Activated naive CD4-positive, alpha-beta T cell treated with anti-CD3 and anti-CD28 coated beads, Interleukin-2, amount 50 U/mL, for 16 hours (primary cell): ENCODE results near the gene ASL.
"Not testable (repeated sequence)": the region's sequence is repeated elsewhere in the genome, so short reads cannot be mapped to it uniquely, and the experiment has no call there.

Experiments
- DNase-seq: peaks from one replicate; pipeline ENCODE4 v3.0.0-alpha.2; 2020

ASL gene

DNA sequence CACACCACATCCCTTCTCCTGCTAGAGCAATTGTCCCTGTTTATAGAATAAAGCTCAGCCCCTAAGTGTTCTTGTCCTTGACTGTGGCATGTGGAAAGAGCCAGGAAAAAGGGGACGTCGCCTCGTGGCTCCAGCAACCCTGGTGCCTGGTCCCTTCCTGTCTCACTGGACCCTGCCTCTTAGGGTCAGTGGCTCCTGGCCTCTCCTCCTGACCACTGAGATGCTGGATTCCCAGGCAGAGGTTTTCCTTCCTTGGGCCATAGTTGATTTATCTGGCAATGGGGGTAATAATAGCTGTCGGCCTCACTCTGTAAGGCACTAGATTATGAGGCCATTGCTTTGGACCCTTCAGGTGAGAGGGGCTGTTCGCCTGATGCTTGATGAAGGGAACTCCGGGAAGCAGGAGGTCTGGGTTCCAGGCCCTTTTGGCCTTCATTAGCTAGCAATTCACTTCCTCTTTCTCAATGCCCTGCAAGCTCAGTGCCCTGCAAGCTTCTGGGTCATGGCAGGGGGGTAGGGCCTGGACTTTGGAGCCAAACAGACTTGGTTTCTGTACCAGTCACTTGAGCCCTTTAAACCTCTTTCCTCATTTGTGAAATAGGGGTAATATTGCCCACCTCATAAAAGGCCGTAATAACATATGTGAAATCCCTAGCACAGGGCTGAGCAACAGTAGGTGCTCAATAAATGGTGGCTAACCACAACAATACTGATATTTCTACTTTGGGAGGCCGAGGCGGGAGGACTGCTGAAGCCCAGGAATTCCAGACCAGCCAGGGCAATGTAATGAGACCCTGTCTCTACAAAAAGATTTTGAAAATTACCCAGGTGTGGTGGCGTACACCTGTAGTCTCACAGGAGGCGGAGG lies 1.1 kb downstream of the ASL start:
- DNase-seq, result no peak

- DNase-seq, result no peak
Measured at GRCh38 chr7:66078067-66078466, 2.4 kb downstream of the ASL start.

DNA sequence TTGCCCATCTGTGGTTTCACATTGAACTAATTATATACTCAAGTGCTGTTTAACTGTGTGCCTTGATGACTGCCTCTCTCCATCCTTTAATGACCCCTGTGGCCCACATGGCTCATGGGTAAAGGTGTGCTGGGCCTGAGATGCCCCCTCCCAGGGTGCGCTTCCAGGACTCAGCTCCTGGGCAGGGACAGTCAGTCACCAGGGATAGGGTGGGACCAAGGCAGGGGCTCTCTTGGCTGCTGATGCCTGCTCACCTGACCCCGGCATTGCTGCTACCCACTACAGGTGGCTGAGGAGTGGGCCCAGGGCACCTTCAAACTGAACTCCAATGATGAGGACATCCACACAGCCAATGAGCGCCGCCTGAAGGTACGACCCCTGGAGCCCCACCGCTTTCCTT lies 6.5 kb downstream of the ASL start:
- no peak for DNase-seq

GRCh38 chr7:66082886-66083415 lies 7.3 kb downstream of the ASL start:
- DNase-seq, result no peak

DNA sequence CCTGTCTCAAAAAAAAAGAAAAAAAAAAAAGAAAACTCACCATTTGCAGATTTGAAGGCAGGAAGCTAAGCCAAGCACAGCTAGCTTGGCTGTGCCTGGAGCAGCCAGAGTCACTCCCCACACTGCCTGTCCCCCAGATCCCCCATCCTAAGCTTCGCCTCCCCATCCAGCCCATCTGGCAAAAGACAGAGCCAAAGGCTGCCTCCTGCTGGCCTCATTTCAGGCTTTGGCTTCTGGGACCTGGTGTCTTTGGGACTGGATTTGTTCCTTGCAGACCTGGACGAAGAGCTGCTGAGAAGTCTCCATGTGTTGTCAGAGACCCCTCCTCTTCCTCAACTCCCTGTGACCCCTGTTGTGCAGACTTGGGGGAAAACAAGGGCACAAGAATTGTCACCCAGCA lies 8.1 kb downstream of the ASL start:
- no peak for DNase-seq

GRCh38 chr7:66088861-66089838 lies 13.5 kb downstream of the ASL start:
- no peak for DNase-seq

DNA sequence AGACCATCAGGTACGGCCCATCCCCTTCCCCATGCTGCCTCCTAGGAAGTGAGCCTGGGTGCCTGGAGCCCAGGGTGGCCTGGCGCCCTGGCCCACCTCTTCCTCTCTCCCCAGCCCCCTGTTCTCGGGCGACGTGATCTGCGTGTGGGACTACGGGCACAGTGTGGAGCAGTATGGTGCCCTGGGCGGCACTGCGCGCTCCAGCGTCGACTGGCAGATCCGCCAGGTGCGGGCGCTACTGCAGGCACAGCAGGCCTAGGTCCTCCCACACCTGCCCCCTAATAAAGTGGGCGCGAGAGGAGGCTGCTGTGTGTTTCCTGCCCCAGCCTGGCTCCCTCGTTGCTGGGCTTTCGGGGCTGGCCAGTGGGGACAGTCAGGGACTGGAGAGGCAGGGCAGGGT lies 17.0 kb downstream of the ASL start:
- DNase-seq, result no peak

DNA sequence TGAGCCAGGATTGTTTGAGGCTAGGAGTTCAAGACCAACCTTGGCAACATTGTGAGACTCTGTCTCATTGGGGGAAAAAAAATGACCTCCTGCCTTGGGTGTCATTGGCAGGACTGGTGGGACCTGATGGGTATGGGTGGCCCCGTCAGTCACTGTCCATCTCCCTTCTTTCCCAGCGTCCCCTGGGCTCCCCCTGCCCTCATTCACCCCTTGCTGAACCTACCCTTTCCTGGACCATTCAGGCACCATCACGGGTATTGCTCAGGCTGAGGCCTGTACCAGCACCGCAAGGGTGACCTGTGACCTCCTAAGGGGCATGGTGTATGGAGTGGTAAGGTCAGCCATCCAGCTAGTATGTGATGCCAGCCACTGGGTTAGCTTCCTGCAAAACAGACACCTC lies 19.4 kb downstream of the ASL start:
- DNase-seq, result no peak

GRCh38 chr7:66099232-66099550 lies 23.6 kb downstream of the ASL start:
- no peak for DNase-seq

GRCh38 chr7:66099551-66100407 lies 24.2 kb downstream of the ASL start:
- peak; percentile 22 for DNase-seq

DNA sequence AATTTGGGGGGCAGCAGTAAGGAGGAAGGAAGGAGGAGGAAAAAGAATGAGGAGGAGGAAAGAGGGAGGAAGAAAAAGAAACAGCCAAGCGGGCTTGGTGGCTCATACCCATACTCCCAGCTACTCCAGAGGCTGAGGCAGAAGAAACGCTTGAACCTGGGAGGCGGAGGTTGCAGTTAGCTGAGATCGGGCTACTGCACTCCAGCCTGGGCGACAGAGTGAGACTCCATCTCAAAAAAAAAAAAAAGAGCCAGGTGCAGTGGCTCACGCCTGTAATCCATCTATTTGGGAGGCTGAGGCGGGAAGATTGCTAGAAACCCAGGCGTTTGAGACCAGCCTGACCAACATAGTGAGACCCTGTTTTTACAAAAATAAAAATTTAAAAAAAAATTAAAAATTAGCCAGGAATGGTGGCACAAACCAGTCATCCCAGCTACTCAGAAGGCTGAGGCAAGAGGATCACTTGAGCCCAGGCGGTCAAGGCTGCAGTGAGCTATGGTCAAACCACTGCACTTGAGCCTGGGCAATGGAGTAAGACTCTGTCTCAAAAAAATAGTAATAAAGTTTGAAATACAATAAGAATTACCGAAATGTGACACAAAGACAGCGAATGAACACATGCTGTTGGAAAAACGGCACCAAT lies 24.9 kb downstream of the ASL start:
- DNase-seq, result no peak

- DNase-seq, result not testable (repeated sequence)
Measured at GRCh38 chr7:66102168-66102567, 26.5 kb downstream of the ASL start.

GRCh38 chr7:66103994-66104393 lies 28.4 kb downstream of the ASL start:
- DNase-seq, result not testable (repeated sequence)

GRCh38 chr7:66105263-66105748 lies 29.7 kb downstream of the ASL start:
- DNase-seq, result no peak

DNA sequence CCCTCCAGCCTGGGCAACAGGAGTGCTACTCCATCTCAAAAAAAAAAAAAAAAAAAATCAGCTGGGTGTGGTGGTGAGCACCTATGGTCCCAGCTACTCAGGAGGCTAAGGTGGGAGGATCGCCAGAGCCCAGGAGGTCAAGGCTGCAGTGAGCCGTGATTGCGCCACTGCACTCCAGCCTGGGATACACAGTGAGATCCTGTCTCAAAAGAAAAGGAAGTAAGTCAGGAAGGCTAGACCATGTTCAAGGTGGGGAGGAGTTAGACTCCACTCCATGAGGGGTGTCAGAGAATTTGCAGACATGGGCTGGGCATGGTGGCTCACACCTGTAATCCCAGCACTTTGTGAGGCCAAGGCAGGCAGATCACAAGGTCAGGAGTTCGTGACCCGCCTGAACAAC lies 32.8 kb downstream of the ASL start:
- DNase-seq, result not testable (repeated sequence)

- no peak for DNase-seq
Measured at GRCh38 chr7:66110856-66111255, 35.2 kb downstream of the ASL start.

DNA sequence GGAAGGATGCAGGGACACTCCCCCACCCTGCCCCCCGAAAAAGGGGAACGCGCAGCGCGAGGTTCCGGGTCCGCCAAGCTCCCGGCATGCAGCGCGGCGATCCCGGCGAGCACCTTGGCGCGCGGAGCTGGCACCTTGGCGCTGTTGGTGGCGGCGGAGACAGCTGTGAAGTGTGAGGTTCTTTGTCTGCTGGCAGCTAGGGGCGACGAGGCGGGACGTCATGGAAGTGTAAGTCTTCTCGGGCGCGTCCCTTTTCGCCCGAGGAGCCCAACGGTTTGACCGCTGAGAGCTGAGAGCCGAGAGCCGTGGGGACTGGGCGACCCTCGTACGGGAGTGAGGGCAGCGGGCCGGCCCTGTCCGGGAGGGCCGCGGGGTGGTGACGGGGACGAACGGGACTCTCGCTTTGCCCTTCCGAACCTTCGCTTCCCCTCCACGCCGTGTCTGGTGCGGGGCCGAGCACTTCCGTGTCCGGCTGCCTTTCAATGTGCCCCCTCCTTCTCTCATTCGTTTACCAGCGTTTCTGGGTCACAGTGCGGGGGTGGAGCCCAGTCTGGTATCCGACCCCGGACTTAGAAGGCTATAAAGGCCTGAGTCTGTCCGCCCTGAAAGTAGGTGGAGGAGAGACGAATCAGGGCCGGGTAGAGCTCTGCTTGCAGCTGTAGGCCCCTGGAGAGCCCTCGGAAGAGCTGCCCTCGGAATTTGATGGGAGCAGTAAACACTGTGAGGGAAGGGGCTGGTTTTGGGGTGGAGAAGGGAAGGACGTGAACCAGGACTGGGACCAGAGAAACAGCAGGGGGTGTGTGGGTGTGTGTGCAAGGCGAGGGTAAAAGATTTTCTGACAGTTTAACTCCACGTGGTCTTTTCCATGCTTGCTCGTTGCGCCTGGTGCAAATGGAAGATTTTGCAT lies 39.4 kb downstream of the ASL start, which contains the start of gene CRCP:
Gene CRCP (plus strand): TSS at position 105 of the 907 bp plus-strand sequence. CDS start 116 bp downstream, at position 221.
- DNase-seq, result peak; percentile 87

DNA sequence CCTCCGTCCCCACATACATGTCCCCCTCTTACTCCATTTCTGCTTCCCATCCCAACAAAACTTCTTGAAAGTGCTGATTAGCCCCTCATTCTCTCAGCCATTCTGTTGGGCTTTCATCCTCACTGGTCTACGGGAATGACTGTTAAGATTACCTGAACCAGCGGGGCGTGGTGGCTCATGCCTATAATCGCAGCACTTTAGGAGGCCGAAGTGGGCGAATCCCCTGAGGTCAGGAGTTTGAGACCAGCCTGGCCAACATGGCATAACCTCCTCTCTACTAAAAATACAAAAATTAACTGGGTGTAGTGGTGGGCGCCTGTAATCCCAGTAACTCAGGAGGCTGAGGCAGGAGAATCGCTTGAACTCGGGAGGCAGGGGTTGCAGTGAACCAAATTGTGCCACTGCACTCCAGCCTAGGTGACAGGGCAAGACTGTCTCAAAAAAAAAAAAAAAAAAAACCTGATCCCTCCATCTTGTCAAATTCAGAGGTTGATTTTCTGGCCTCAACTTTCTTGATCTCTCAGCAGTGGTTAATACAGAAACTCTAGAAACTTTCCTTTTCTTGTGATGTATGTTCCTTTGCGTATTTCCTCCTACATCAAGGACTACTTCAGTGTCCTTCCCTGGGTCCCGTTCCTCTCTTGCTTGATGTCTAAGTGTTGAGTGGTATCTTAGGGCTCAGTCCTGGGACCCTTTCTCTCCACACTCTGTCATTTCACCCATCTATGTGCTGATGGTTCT lies 41.2 kb downstream of the ASL start:
- DNase-seq, result not testable (repeated sequence)

GRCh38 chr7:66118603-66119002 lies 43.0 kb downstream of the ASL start:
- no peak for DNase-seq
